HepG2 (cell line): ENCODE measurements around the gene SPOPL. TPM values are rescaled to one million over a fixed set of nuclear protein-coding genes. Genes with fewer than 3 reads are reported as not detected.

Source experiments
- DBP ChIP-seq: sonication (generic); formaldehyde crosslinking; IDR thresholded peaks from 2 replicates; pipeline ENCODE4 v1.4.0; 2020; ENCODE audit warnings: missing genetic modification reagents; ENCODE audit errors: not compliant biosample characterization
- ETV5 ChIP-seq: IDR thresholded peaks from 2 replicates; pipeline ENCODE4 v1.6.1; 2018; ENCODE audit warnings: missing biosample characterization, missing genetic modification reagents, inconsistent platforms, borderline replicate concordance
- GATA4 ChIP-seq: sonication (generic); IDR thresholded peaks from 2 replicates; pipeline ENCODE4 v1.6.1; 2016; ENCODE audit warnings: antibody characterized with exemption, low read depth, borderline replicate concordance
- HDAC2 ChIP-seq: sonication (generic); formaldehyde crosslinking; IDR thresholded peaks from 2 replicates; pipeline ENCODE4 v1.4.0; 2020; ENCODE audit warnings: missing genetic modification reagents
- HMGXB4 ChIP-seq, 2 experiments: sonication (generic) in 1 of 2; formaldehyde crosslinking in 1 of 2; IDR thresholded peaks; 2 replicates each; pipeline versions ENCODE4 v1.4.0 to v1.6.1; 2018 to 2020; ENCODE audit warnings: missing genetic modification reagents in 2 of 2, borderline replicate concordance in 1 of 2, low read depth in 1 of 2, mild to moderate bottlenecking in 1 of 2, missing biosample characterization in 1 of 2
- IKZF5 ChIP-seq: IDR thresholded peaks from 2 replicates; pipeline ENCODE4 v1.6.1; 2018; ENCODE audit warnings: missing genetic modification reagents, mild to moderate bottlenecking, missing compliant biosample characterization
- KDM3A ChIP-seq: IDR thresholded peaks from 2 replicates; pipeline ENCODE4 v1.6.1; 2018; ENCODE audit warnings: low read depth, missing compliant biosample characterization
- MYPOP ChIP-seq: sonication (generic); formaldehyde crosslinking; IDR thresholded peaks from 2 replicates; pipeline ENCODE4 v1.8.1; 2023; ENCODE audit warnings: mild to moderate bottlenecking, moderate library complexity, missing genetic modification reagents
- NFIC ChIP-seq: IDR thresholded peaks from 2 replicates; pipeline ENCODE4 v1.6.1; 2012; ENCODE audit warnings: mild to moderate bottlenecking, low read length, inconsistent platforms
- NONO ChIP-seq, 2 experiments: fragments of 450-650 bp in 1 of 2; sonication (generic) in 1 of 2; formaldehyde crosslinking in 1 of 2; IDR thresholded peaks in 1 of 2; conservative IDR thresholded peaks in 1 of 2; 2 replicates each; pipeline versions ENCODE4 v1.6.1 to v1.8.0; 2017 to 2022; ENCODE audit warnings: mild to moderate bottlenecking in 1 of 2, missing genetic modification reagents in 1 of 2, moderate library complexity in 1 of 2
- PPARG ChIP-seq: conservative IDR thresholded peaks from 2 replicates; pipeline ENCODE4 v1.6.1; 2016; ENCODE audit warnings: missing biosample characterization, missing genetic modification reagents
- RXRB ChIP-seq: IDR thresholded peaks from 2 replicates; pipeline ENCODE4 v1.6.1; 2016; ENCODE audit warnings: borderline replicate concordance, missing genetic modification reagents, missing compliant biosample characterization
- TBL1XR1 ChIP-seq: fragments of 150-350 bp; IDR thresholded peaks from 2 replicates; pipeline ENCODE4 v1.6.1; 2014; ENCODE audit warnings: borderline replicate concordance, low read length; ENCODE audit not compliant: partially characterized antibody
- ZKSCAN8 ChIP-seq: IDR thresholded peaks from 2 replicates; pipeline ENCODE4 v1.6.1; 2016; ENCODE audit warnings: borderline replicate concordance, missing genetic modification reagents, missing compliant biosample characterization
- ZMYM4 ChIP-seq: sonication (generic); formaldehyde crosslinking; IDR thresholded peaks from 2 replicates; pipeline ENCODE4 v1.8.1; 2023; ENCODE audit warnings: mild to moderate bottlenecking, missing genetic modification reagents
- ZNF281 ChIP-seq: sonication (generic); formaldehyde crosslinking; IDR thresholded peaks from 2 replicates; pipeline ENCODE4 v1.4.0; 2020; ENCODE audit warnings: missing genetic modification reagents, borderline replicate concordance
- ZNF614 ChIP-seq: IDR thresholded peaks from 2 replicates; pipeline ENCODE4 v1.6.1; 2018; ENCODE audit warnings: missing biosample characterization, missing genetic modification reagents, inconsistent platforms, borderline replicate concordance
- ZNF816 ChIP-seq: sonication (generic); formaldehyde crosslinking; IDR thresholded peaks from 2 replicates; pipeline ENCODE4 v1.8.0; 2022; ENCODE audit warnings: missing genetic modification reagents, mild to moderate bottlenecking, borderline replicate concordance
- polyA plus RNA-seq, 8 experiments: library from polyadenylated mRNA; depleted of rRNA in 3 of 8; stranded (reverse) in 7 of 8; unstranded in 1 of 8; fragments of >200 nt; fragmentation: Illumina TruSeq in 4 of 8; extraction: Trizol in 4 of 8; gene quantifications; 2 replicates each; pipeline versions ENCODE4 v1.2.1 to v1.2.3, GENCODE V29; 2011 to 2016; ENCODE audit warnings: low read depth in 4 of 8, missing spikeins in 1 of 8, mixed read lengths in 1 of 8; ENCODE audit not compliant: insufficient read depth in 1 of 8
- total RNA-seq, 5 experiments: library from RNA; depleted of rRNA; stranded (reverse); fragments of >200 nt; fragmentation: Illumina TruSeq; extraction: Trizol; gene quantifications; 2 replicates each; pipeline ENCODE4 v1.2.3, GENCODE V29; 2016; ENCODE audit warnings: low read depth in 1 of 5

SPOPL gene
- total and polyA plus RNA-seq, 2 of the 13 experiments (the other 11 are each of a cell fraction or from before 2014, with no cell fraction given), result 12.6 to 51.6 TPM

GRCh38 chr2:138490673-138491494, 10.7 kb upstream of the SPOPL start (continued):
- TF ChIP-seq NONO (IDR thresholded peaks at IDR 0.05) (no peak), NONO (CRISPR knock-in tag; conservative IDR thresholded peaks at IDR 0.05) (peak; percentile 72), HDAC2 (CRISPR knock-in tag) (peak; percentile 99), NFIC (peak; percentile 99), IKZF5 (CRISPR knock-in tag) (peak; percentile 67; the same call in 1 of the 2 replicates), RXRB (CRISPR knock-in tag) (peak; percentile 93), KDM3A (peak; percentile 66; the same call in 1 of the 2 replicates), TBL1XR1 (peak; percentile 73), ZNF281 (CRISPR knock-in tag) (peak; percentile 43; the same call in 1 of the 2 replicates), GATA4 (peak; percentile 86; the same call in 1 of the 2 replicates), DBP (CRISPR knock-in tag) (no peak), ZNF816 (CRISPR knock-in tag) (peak; percentile 84; the same call in 1 of the 2 replicates), ZNF614 (CRISPR knock-in tag) (peak; percentile 74; the same call in 1 of the 2 replicates), ZKSCAN8 (peak; percentile 78; the same call in 1 of the 2 replicates), MYPOP (CRISPR knock-in tag) (peak; percentile 60; the same call in 1 of the 2 replicates), HMGXB4 (CRISPR knock-in tag; IDR thresholded peaks at IDR 0.05; ENCODE audit: borderline replicate concordance in 1 of 2, low read depth in 1 of 2) (peak in 1 of 2 experiments; percentile 43; a peak in 2 of 4 replicates), PPARG (CRISPR knock-in tag) (peak; percentile 85), ETV5 (CRISPR knock-in tag) (peak; percentile 33; the same call in 1 of the 2 replicates), ZMYM4 (peak; percentile 44; the same call in 1 of the 2 replicates)
